GM18868 (cell line): ENCODE data around the gene MDFIC2.
"Not testable (repeated sequence)": the region's sequence is repeated elsewhere in the genome, so short reads cannot be mapped to it uniquely, and the experiment has no call there.

ENCODE experiments used
- ATAC-seq: cut with Tn5 transposase; IDR thresholded peaks from one replicate; pipeline ENCODE4 v1.9.1; 2021; ENCODE audit warnings: mild to moderate bottlenecking, moderate library complexity; ENCODE audit not compliant: unreplicated experiment

The MDFIC2 gene

DNA sequence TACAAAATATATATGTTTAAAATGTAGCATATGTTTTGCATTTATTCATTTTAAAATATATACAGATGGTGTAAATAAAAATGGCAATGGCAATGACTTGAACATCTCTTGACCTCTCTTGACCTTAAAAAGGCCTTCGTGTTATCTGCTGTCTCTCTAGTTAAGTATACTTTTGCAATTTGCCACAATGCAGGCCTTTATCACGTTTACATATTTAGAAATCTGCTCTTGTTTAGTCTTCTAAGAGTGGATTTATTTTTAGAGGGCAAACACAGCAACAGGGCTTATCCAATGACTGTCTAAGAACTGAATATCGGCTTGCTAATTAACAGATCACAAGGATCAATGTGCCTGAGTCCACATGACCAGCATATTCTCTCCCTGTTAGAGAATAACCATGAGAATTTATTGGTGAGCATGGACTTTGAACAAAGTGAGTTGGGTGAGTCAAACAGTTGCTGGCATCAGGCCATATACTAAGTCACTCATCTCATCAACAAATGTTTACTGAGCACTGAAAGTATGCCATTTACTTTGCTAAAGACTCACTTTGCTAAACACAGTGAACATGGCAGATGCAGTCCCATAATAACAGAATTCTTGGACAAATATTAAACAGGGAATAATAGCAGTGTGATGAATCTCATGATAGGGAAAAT lies 48.2 kb downstream of the MDFIC2 start:
- no peak for ATAC-seq

DNA sequence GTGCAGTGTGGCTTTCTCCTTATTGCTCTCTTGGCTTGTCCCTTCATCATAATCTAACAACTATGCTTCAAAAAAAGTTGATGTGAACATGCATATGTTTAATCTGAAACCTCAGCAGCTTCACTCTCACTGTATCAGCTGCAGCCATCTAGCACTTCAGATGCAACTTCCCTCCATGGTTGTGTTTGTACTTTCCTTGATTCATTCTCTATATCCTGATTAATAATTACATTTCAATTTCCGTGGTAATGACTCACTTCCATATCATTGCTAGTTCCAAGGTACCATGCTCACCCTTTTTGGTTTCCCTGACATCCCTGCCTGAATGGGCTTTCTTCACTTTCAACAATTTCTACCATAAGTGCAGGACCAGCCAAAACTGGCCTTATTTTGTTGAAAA lies 51.2 kb downstream of the MDFIC2 start:
- ATAC-seq: no peak

DNA sequence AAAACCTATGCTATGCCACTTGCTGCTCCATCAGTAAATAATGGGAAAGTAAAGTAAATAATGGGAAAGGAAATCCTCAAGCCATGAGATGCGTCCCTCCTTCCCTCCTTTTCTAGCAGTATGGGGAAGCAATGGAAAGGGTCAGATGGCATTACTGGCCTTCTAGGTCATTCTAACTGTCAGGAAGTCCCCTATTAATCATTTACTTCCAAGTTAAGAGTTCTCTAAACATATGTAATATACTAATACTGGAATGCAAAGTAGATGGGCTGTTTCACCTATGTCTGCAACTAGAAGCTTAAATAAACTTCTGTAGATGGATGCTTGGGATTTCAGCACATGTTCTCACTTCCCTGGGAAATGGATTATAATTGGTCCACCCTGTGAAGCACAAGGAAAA lies 55.9 kb downstream of the MDFIC2 start:
- no peak for ATAC-seq

GRCh38 chr3:70250492-70250891 lies 61.9 kb downstream of the MDFIC2 start:
- ATAC-seq: no peak

- ATAC-seq: no peak
Observed at GRCh38 chr3:70249509-70250160, 62.8 kb downstream of the MDFIC2 start.

GRCh38 chr3:70248856-70249255 lies 63.6 kb downstream of the MDFIC2 start:
- no peak for ATAC-seq

DNA sequence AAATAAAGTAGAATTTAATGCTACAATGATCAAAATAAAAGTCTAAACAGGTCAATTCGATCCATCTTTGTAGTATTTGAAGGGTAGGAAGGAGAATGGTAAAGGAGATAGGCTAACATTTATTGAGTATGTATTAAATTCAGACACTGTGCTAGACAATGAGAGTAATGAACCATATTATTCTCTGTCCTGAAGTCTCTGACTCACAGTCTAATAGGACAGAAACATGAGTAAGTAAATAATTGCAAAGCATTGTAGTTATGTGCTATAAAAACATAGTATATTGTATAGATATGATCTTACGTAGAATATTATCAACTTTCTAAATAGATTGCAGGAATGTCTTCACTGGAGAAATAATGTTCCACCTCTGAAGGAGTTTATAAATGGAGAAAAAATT lies 64.5 kb downstream of the MDFIC2 start:
- no peak for ATAC-seq

DNA sequence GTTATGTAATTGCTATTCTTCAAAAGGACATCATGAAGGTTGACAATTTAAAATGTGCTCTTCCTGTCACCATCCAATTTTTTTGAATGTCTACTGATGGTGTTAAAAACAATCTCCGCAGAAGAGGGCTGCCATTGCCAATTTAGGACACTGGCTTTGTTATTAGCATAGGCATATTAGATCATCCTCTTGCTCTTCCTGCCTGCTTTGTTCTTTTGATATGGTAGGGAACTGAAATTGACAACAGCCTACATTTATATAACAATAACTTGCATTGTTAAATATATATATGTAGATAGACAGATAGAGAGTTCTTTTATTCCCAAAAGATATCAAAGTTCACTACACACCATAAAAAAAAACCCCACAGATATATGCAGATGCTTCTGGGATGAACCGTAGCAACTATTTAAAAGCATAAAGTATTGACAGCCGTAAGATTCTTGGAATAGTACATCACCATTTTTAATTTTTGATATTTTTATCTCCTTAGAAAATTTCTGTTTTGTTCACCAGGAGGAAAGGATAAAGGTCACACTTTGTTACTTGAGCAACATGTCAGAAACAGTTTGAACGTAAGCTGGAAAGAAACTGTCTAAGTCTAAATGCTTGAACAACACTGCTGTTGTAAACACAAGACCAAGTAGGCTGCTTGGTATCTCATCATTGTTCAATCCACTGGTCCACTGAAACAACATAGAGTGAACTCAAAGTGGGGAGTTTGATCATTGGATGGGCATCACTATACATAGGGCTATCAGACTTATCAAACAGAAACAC lies 66.5 kb downstream of the MDFIC2 start:
- ATAC-seq: no peak

GRCh38 chr3:70244422-70244821 lies 68.0 kb downstream of the MDFIC2 start:
- no peak for ATAC-seq

- no peak for ATAC-seq
Observed at GRCh38 chr3:70242297-70242882, 70.0 kb downstream of the MDFIC2 start.

- ATAC-seq: no peak
Observed at GRCh38 chr3:70233812-70234211, 78.6 kb downstream of the MDFIC2 start.

DNA sequence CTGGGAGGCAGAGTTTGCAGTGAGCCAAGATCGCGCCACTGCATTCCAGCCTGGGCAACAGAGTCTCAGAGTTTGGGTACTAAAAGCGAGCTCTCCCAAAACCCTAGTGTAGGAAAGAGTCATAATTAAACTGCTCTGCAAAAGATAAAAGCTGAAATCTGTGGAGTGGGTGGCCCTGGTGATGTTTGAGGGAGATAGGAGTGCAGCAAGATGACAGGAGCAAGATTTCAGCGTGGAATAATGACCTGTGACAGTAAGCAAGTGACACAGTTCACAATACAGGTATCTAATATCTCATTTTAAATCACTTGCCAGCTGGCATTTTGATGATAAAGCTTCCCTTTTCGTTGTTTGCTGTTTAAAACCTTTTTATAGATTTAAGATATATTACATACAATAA lies 79.3 kb downstream of the MDFIC2 start:
- ATAC-seq: no peak

DNA sequence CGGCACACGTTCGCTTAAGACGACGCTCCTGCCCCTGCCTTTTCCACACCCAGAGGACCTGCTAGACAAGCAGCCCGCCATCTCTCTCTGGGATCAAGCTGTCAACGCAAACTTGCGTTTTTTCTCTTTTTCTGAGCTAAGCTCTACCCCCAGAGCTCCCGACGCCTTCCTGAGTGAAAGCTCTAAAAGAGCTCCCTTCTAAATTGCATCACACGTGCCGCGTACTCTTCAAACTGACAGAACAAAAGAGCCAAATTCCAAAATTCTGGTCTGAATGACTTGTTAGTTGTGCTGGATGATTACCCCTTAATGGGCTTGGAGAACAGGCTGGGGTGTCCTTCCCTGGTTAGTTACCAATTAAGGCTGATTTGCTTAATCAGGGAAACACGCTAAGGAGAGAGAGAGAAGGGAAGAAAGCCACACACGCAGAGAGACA lies 81.2 kb downstream of the MDFIC2 start:
- ATAC-seq: no peak

DNA sequence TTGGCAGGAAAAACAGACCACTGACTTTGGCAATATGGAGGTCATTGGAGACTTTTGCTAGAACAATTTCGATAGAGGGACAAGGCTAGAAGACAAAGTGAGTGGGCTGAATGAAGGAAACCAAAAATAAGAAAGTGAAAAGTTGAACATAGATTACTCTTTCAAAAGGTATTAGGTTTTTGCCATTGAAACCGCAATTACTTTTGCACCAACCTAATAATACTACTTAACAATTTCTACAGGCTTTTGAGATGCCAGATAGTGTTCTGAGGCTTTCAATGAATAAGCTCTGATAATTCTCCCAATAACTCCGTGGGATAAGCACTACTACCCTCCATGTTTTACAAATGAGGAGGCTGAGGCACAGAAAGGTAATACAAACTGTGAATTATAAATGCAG lies 85.0 kb downstream of the MDFIC2 start:
- ATAC-seq: no peak

- ATAC-seq: no peak
Observed at GRCh38 chr3:70225146-70225545, 87.3 kb downstream of the MDFIC2 start.

DNA sequence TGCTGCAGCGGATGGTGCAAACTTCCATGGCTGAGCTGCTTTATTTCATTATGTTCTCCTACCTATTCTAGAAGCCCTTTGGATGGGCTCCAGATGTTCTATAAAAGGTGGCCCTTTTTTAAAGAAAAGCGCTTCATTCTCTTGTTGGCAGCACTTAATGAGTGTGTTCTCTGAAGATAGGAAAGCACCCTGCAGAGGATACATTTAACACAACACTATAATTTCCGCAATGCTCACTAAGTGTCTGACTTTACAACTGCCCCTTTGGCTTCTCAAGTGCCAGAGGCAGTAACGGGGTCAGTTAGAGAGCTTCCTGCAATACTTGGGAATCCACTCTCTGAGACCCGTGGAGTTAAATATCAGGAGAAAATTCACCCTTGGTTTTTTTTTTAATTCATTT lies 88.1 kb downstream of the MDFIC2 start:
- no peak for ATAC-seq

- no peak for ATAC-seq
Observed at GRCh38 chr3:70218471-70218870, 94.0 kb downstream of the MDFIC2 start.

GRCh38 chr3:70211274-70211673 lies 101.2 kb downstream of the MDFIC2 start:
- not testable (repeated sequence) for ATAC-seq

DNA sequence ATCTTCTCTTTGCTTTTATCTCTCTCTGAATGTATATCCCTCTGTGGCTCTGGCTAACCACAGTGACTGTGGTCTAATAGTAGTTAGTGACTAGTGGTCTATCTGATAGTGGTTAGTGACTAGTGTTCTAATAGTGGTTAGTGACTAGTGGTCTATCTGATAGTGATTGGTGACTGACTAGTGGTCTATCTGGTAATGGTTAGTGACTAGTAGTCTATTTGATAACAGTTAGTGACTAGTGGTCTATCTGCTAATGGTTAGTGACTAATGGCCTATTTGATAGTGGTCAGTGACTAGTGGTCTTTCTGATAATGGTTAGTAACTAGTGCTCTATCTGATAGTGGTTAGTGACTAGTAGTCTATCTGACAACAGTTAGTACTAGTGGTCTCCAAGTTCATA lies 110.5 kb downstream of the MDFIC2 start:
- ATAC-seq: no peak

DNA sequence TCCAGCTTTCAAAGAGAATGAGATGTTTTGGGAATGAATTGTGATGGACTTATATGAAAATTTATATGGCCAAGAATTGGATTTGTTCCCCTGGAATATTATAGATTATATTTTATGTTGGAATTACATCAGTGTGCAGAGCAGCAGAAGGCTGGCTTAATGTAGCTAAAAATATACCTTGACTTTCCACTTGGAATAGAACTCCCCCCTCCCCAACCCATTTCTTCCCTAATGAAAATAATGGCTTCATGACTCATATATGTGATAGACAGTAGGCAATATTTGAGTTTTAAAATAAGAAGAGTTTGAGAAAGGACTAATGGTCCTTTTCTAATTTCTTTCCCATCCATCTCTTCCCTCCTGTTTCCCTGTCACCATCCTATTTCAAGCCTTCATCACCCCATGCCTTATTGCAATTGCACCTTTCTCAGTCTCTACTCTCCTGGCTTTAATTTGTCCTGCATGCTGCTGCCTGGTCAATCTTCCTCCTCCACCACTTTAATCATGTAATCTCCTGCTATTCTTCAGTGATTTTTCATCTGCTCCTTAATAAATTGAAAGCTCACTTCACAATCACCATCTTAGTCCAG lies 122.5 kb downstream of the MDFIC2 start:
- ATAC-seq: no peak

- ATAC-seq: no peak
Observed at GRCh38 chr3:70186221-70186620, 126.2 kb downstream of the MDFIC2 start.
